Breast epithelium (tissue), 4 donors: Measurements from ENCODE around the gene G6PC1. TPM values are rescaled to one million over a fixed set of nuclear protein-coding genes. Genes with fewer than 3 reads are reported as not detected.

Experiments
- DNase-seq, 2 donors: peaks; one replicate each; pipeline ENCODE4 v3.0.0-alpha.2; 2019; ENCODE audit warnings: low spot score in 2 of 2
- H3K27ac ChIP-seq, 2 donors: fragments of 200-600 bp; sonication (generic) in 1 of 2; one replicate each; pipeline ENCODE4 v1.5.1; 2016 to 2019; ENCODE audit warnings: mild to moderate bottlenecking in 1 of 2
- H3K27me3 ChIP-seq, 2 donors: fragments of 200-600 bp; sonication (generic) in 1 of 2; one replicate each; pipeline versions ENCODE4 v1.5.1 to v1.6.0; 2017 to 2019; ENCODE audit warnings: control low read depth in 1 of 2, mild to moderate bottlenecking in 1 of 2
- H3K36me3 ChIP-seq: fragments of 200-600 bp; one replicate; pipeline ENCODE4 v1.5.1; 2019
- H3K4me1 ChIP-seq, 2 donors: fragments of 200-600 bp; sonication (generic); one replicate each; pipeline ENCODE4 v1.5.1; 2016 to 2019; ENCODE audit warnings: control low read depth in 1 of 2
- H3K4me3 ChIP-seq, 3 donors: fragments of 200-600 bp; sonication (generic); 1 replicate in 2 of 3; 2 replicates in 1 of 3; pipeline ENCODE4 v1.5.1; 2016 to 2019; ENCODE audit warnings: mild to moderate bottlenecking in 3 of 3, moderate library complexity in 2 of 3
- H3K9me3 ChIP-seq, 2 donors: fragments of 200-600 bp; sonication (generic) in 1 of 2; one replicate each; pipeline ENCODE4 v1.5.1; 2016 to 2019; ENCODE audit warnings: control low read depth in 1 of 2
- CTCF ChIP-seq, 3 donors: fragments of 450-650 bp; IDR thresholded peaks; one replicate each; pipeline ENCODE4 v1.5.1; 2016 to 2017; ENCODE audit warnings: antibody characterized with exemption in 3 of 3, mild to moderate bottlenecking in 3 of 3, moderate library complexity in 3 of 3
- POLR2A ChIP-seq: fragments of 450-650 bp; IDR thresholded peaks from one replicate; pipeline ENCODE4 v1.6.1; 2016; ENCODE audit warnings: antibody characterized with exemption, mild to moderate bottlenecking, moderate library complexity
- POLR2AphosphoS5 ChIP-seq, 3 donors: sonication (generic); formaldehyde crosslinking; IDR thresholded peaks; one replicate each; pipeline ENCODE4 v1.6.1; 2017; ENCODE audit warnings: antibody characterized with exemption in 3 of 3
- intact Hi-C: fragments of 100-400 bp; cut with DNase I; formaldehyde crosslinking; loops from one replicate; pipeline ENCODE4 v1.15.1; 2023; ENCODE audit warnings: low total_unique reads
- total RNA-seq, 3 donors: library from RNA; depleted of rRNA; stranded (reverse); fragments of >200 nt; gene quantifications; one replicate each; pipeline ENCODE4 v1.1.0, GENCODE V29; 2016

The G6PC1 gene
- total RNA-seq, 3 donors from 2014 or later: not detected

- no peak overlapping the region for H3K4me3 ChIP-seq
- H3K4me1 ChIP-seq: no peaks in the 10 kb centered on the region
- TF ChIP-seq POLR2AphosphoS5 (IDR thresholded peaks at IDR 0.05): no peak
- no peak for TF ChIP-seq POLR2A
- no peak for TF ChIP-seq CTCF (IDR thresholded peaks at IDR 0.05)
- H3K36me3 ChIP-seq: peaks cover 12% of the 10 kb centered on the region
- H3K27me3 ChIP-seq: no peaks in the 10 kb centered on the region
- no peak for DNase-seq
- H3K27ac ChIP-seq: no peak overlapping the region
- H3K9me3 ChIP-seq: no peaks in the 10 kb centered on the region
- intact Hi-C loops: no loop called here
Observed at GRCh38 chr17:42950044-42950783, 49.6 kb downstream of the G6PC1 start.

Other genes starting within 250 kb of the G6PC1 start
- gene TUBG2, start 241.5 kb upstream of the G6PC1 start, total RNA-seq: 10 to 100 TPM; 19.2 to 27.9 (median 26.1) TPM
- gene PLEKHH3, start 223.8 kb upstream of the G6PC1 start, total RNA-seq: 10 to 100 TPM; 15.4 to 32.2 (median 24.6) TPM
- 1 to 10 TPM; 1.6 to 4.6 (median 1.9) TPM for gene CCR10, start 219.0 kb upstream of the G6PC1 start, total RNA-seq
- 1 to 10 TPM; 1.8 to 4.9 (median 3.7) TPM for gene CNTNAP1, start 218.3 kb upstream of the G6PC1 start, total RNA-seq
- gene EZH1, start 155.8 kb upstream of the G6PC1 start, total RNA-seq: 10 to 100 TPM; 50.8 to 91.1 (median 70.1) TPM
- 100 to 1,000 TPM in 1 of 3 donors, 10 to 100 TPM in 2; 17.9 to 245 (median 29.5) TPM for gene RAMP2, start 139.6 kb upstream of the G6PC1 start, total RNA-seq
- gene VPS25, start 127.3 kb upstream of the G6PC1 start, total RNA-seq: 10 to 100 TPM; 53.4 to 70.4 (median 61.9) TPM
- gene WNK4, start 120.2 kb upstream of the G6PC1 start, total RNA-seq: 1 to 10 TPM in 1 of 3 donors, under 1 TPM in 2; 0.16 to 4.1 (median 0.66) TPM
- 10 to 100 TPM; 52.6 to 74.1 (median 72.8) TPM for gene COA3, start 102.1 kb upstream of the G6PC1 start, total RNA-seq
- gene CNTD1, start 101.9 kb upstream of the G6PC1 start, total RNA-seq: under 1 TPM in 1 of 3 donors, not detected in 2; 0.59 TPM
- 100 to 1,000 TPM in 1 of 3 donors, 10 to 100 TPM in 2; 88.5 to 139 (median 89.0) TPM for gene BECN1, start 76.5 kb upstream of the G6PC1 start, total RNA-seq
- 10 to 100 TPM; 59.3 to 74.7 (median 73.9) TPM for gene PSME3, start 67.4 kb upstream of the G6PC1 start, total RNA-seq
- gene AOC2, start 56.2 kb upstream of the G6PC1 start, total RNA-seq: 10 to 100 TPM in 1 of 3 donors, 1 to 10 TPM in 2; 1.8 to 11.8 (median 2.3) TPM
- gene AOC3, start 49.6 kb upstream of the G6PC1 start, total RNA-seq: 100 to 1,000 TPM in 1 of 3 donors, 10 to 100 TPM in 2; 16.2 to 247 (median 25.6) TPM
- 10 to 100 TPM; 25.3 to 34.7 (median 26.5) TPM for gene AARSD1, start 63.7 kb downstream of the G6PC1 start, total RNA-seq
- gene PTGES3L, start 79.3 kb downstream of the G6PC1 start, total RNA-seq: under 1 TPM in 2 of 3 donors, not detected in 1; 0.44 to 0.66 TPM
- 10 to 100 TPM in 2 of 3 donors, 1 to 10 TPM in 1; 8.6 to 25.8 (median 22.3) TPM for gene RUNDC1, start 79.8 kb downstream of the G6PC1 start, total RNA-seq
- 1,000 to 10,000 TPM; 1,150 to 3,519 (median 1,958) TPM for gene RPL27, start 97.6 kb downstream of the G6PC1 start, total RNA-seq
- gene IFI35, start 106.0 kb downstream of the G6PC1 start, total RNA-seq: 10 to 100 TPM; 16.2 to 42.3 (median 31.0) TPM
- 100 to 1,000 TPM; 125 to 402 (median 173) TPM for gene VAT1, start 121.6 kb downstream of the G6PC1 start, total RNA-seq
- gene RND2, start 124.4 kb downstream of the G6PC1 start, total RNA-seq: 1 to 10 TPM in 2 of 3 donors, under 1 TPM in 1; 0.16 to 2.0 (median 1.3) TPM
- 1 to 10 TPM; 5.2 to 8.9 (median 7.4) TPM for gene BRCA1, start 224.6 kb downstream of the G6PC1 start, total RNA-seq